Muscle layer of colon (tissue), 2 donors: ENCODE results near the gene TEX264.
"Not testable (repeated sequence)": the region's sequence is repeated elsewhere in the genome, so short reads cannot be mapped to it uniquely, and the experiment has no call there.

Experiments used
- H3K27ac ChIP-seq: one replicate; pipeline ENCODE4 v1.7.0; 2013; ENCODE audit warnings: low read depth, mild to moderate bottlenecking, low read length, moderate library complexity
- H3K27me3 ChIP-seq, 2 donors: one replicate each; pipeline ENCODE4 v1.7.0; 2013; ENCODE audit warnings: low read length in 2 of 2, mild to moderate bottlenecking in 2 of 2; ENCODE audit not compliant: insufficient read depth in 2 of 2, control insufficient read depth in 1 of 2
- H3K36me3 ChIP-seq: one replicate; pipeline ENCODE4 v1.7.0; 2013; ENCODE audit warnings: mild to moderate bottlenecking, low read length; ENCODE audit not compliant: insufficient read depth
- H3K4me1 ChIP-seq: one replicate; pipeline ENCODE4 v1.7.0; 2013; ENCODE audit warnings: mild to moderate bottlenecking, low read length; ENCODE audit not compliant: insufficient read depth
- H3K4me3 ChIP-seq, 2 donors: one replicate each; pipeline ENCODE4 v1.7.0; 2013; ENCODE audit warnings: low read length in 2 of 2, low read depth in 1 of 2, mild to moderate bottlenecking in 1 of 2, moderate library complexity in 1 of 2
- H3K9ac ChIP-seq: one replicate; pipeline ENCODE4 v1.7.0; 2013; ENCODE audit warnings: low read length
- H3K9me3 ChIP-seq: one replicate; pipeline ENCODE4 v1.7.0; 2013; ENCODE audit warnings: mild to moderate bottlenecking, low read length
- donor health status: abdominal sarcoma.
- donor health status: Adenocarcinoma of cecum.

TEX264 gene

DNA sequence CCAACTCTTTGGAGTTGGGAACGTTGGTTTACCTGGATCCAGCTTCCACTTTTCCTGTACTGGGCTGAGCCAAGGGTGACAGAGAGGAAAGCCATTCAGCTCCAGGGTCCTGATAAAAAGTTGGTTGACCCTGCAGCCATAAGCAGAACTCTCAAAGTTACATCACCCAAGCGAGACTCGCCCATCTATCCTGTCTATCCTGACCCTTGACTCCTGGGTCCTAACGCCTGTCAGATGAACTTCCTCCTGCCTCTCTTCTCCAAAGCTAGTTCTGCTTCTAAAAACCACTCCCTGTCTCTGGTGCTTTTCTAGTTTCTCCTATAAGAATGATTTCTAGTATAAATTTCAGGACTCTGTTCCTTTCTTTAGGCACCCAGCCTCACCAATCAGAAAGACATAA is 71.9 kb downstream of the TEX264 start:
- not testable (repeated sequence) for H3K27me3 ChIP-seq, H3K9ac ChIP-seq, H3K4me1 ChIP-seq, H3K9me3 ChIP-seq, H3K36me3 ChIP-seq, H3K27ac ChIP-seq, H3K4me3 ChIP-seq

DNA sequence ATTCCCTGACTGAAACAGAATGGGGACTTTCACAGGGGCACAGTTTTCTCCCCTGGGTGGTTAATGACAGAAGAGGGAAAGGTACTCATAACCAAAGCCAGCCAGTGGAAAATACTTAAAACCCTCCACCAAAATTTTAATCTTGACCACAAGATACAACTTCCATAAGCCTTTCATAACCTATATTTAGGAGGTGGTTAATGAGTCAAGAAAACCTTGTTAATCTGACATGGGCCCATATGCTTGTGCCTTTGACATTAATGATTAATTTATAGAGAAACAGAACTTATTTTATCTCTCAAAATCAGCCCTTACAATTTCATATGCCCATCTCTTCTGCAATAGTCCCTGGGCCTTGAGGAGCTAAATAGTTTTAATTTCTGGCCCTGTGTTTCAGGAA is 76.8 kb downstream of the TEX264 start:
- H3K9ac ChIP-seq, result no peak overlapping the region
- H3K9me3 ChIP-seq, result no peaks in the 10 kb centered on the region
- no peaks in the 10 kb centered on the region for H3K27me3 ChIP-seq
- H3K27ac ChIP-seq, result no peak overlapping the region
- H3K4me3 ChIP-seq, result no peak overlapping the region
- H3K36me3 ChIP-seq, result no peaks in the 10 kb centered on the region
- H3K4me1 ChIP-seq, result no peaks in the 10 kb centered on the region

DNA sequence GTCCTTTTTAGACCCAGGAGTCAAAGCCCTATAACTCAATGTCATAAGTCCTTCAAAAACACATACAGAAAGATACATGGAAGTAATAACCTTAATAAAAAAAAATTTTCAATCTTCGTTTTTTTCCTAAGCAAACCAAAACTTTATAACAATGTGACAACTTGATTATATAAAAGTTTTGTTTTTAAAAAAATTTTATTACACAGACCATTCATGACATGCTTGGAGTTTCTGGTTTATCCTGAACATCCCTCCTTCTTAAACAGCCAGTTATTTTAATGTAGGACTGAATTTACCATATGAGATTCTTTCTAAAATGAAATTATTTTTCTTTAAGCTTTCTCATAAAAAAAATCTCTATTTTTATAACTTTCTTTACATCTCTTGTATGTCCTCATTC is 77.3 kb downstream of the TEX264 start:
- Histone ChIP-seq H3K9ac (no peak overlapping the region), H3K9me3 (no peaks in the 10 kb centered on the region), H3K36me3 (no peaks in the 10 kb centered on the region), H3K4me1 (no peaks in the 10 kb centered on the region), H3K27ac (no peak overlapping the region), H3K27me3 (no peaks in the 10 kb centered on the region), H3K4me3 (no peak overlapping the region)

DNA sequence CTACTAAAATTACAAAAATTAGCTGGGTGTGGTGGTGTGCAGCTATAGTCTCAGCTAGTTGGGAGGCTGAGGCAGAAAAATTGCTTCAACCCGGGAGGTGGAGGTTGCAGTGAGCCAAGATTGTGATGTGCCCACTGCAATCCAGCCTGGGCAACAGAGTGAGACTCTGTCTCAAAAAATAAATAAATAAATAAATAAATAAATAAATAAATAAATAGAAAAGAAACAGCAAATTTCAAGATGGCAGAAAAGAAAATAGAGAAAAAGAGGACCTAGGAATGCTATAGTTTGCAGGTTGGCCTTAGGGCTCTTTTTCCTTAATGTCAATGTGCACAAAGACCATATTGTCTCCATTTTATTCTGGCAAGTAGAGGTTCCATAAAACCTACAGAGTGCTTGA is 79.8 kb downstream of the TEX264 start:
- Histone ChIP-seq H3K36me3 (no peaks in the 10 kb centered on the region), H3K9me3 (no peaks in the 10 kb centered on the region), H3K4me1 (no peaks in the 10 kb centered on the region), H3K27me3 (no peaks in the 10 kb centered on the region), H3K27ac (no peak overlapping the region), H3K9ac (no peak overlapping the region), H3K4me3 (no peak overlapping the region)

DNA sequence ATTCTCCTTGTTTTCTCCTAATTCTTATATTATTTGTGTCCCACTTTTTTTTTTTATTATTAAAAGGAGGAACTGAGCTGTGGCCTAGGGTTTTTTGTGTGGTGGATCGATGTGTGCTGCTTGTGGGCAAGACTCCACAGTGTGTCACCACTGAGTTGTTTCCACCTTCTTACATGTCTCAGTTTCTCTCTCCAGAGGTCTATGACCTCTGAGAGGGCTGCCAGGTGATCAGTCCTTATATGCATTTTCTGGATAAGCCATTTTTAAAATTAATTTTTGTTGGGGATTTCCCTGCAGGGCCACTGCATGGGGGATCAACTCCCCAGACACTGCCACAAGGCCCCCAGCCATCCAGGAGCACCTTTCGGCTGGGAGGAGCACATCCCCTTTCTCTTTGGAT is 80.2 kb downstream of the TEX264 start:
- Histone ChIP-seq H3K4me1 (no peaks in the 10 kb centered on the region), H3K27me3 (no peaks in the 10 kb centered on the region), H3K9me3 (no peaks in the 10 kb centered on the region)

More for the DNA sequence above, 80.2 kb downstream of the TEX264 start:
- no peak overlapping the region for H3K27ac ChIP-seq
- no peak overlapping the region for H3K4me3 ChIP-seq
- H3K9ac ChIP-seq, result no peak overlapping the region
- no peaks in the 10 kb centered on the region for H3K36me3 ChIP-seq
